Measurements from ENCODE around the gene MIDN. TPM values are rescaled to one million over a fixed set of nuclear protein-coding genes. Genes with fewer than 3 reads are reported as not detected.

MIDN gene
- total RNA-seq, 3 donors from 2014 or later, result 13.8 to 28.5 (median 22.4) TPM

GRCh38 chr19:1229924-1230782 lies 18.2 kb upstream of the MIDN start:
- no peak for DNase-seq (ENCODE audit: low spot score in 2 of 2)
- Histone ChIP-seq H3K36me3 (peaks cover 9% of the 10 kb centered on the region), H3K27ac (no peak overlapping the region), H3K27me3 (no peaks in the 10 kb centered on the region), H3K4me3 (no peak overlapping the region), H3K4me1 (no peaks in the 10 kb centered on the region), H3K9me3 (no peaks in the 10 kb centered on the region)
- TF ChIP-seq POLR2A (IDR thresholded peaks at IDR 0.05) (no peak), POLR2AphosphoS5 (IDR thresholded peaks at IDR 0.05) (no peak), CTCF (IDR thresholded peaks at IDR 0.05) (no peak)
- intact Hi-C loops (cut with DNase I; ENCODE audit: low total_unique reads), result loop anchor here (10.0 kb wide), 1 partner anchor 215 kb away; no protein-coding TSS in a partner anchor

DNA sequence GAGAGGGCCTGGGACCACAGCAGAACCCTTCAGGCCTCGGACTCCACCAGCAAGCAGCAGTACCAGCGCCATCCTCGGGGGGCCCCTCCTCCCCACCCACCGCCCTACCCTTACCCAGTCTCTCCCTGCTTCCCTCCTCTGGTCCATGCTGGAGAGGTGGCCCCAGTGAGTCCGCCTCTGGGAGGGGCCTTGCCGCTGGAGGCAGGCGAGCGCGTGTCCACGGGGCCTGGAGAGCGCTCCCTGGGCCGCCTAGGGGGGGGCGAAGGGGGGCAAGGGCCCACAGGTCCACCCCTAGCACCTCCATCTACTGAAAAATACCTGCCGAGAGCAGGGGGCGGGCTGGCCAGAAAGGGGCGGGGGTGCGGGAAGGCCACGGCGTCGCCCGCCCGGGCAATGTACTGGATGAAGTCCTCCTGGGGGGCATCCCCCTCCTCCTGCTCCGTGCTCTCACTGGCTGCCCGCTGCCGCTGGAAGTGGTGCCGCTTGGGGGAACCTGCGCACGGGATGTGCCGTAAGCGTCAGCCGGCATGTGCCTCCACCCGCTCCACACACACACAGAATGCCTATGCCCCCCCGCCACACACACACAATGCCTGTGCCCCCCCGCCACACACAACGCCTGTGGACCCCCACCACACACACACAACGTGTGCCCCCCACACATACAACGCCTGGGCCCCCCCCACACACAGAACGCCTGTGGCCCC lies 17.4 kb upstream of the MIDN start:
- no peak for TF ChIP-seq POLR2A (IDR thresholded peaks at IDR 0.05)
- TF ChIP-seq CTCF (IDR thresholded peaks at IDR 0.05), result no peak
- TF ChIP-seq POLR2AphosphoS5 (IDR thresholded peaks at IDR 0.05), result no peak
- intact Hi-C loops (cut with DNase I; ENCODE audit: low total_unique reads), result no loop called here
- H3K4me1 ChIP-seq, result no peaks in the 10 kb centered on the region
- no peaks in the 10 kb centered on the region for H3K27me3 ChIP-seq
- no peaks in the 10 kb centered on the region for H3K9me3 ChIP-seq
- peaks cover 9% of the 10 kb centered on the region for H3K36me3 ChIP-seq
- DNase-seq (ENCODE audit: low spot score in 2 of 2), result no peak
- no peak overlapping the region for H3K4me3 ChIP-seq
- H3K27ac ChIP-seq, result no peak overlapping the region

DNA sequence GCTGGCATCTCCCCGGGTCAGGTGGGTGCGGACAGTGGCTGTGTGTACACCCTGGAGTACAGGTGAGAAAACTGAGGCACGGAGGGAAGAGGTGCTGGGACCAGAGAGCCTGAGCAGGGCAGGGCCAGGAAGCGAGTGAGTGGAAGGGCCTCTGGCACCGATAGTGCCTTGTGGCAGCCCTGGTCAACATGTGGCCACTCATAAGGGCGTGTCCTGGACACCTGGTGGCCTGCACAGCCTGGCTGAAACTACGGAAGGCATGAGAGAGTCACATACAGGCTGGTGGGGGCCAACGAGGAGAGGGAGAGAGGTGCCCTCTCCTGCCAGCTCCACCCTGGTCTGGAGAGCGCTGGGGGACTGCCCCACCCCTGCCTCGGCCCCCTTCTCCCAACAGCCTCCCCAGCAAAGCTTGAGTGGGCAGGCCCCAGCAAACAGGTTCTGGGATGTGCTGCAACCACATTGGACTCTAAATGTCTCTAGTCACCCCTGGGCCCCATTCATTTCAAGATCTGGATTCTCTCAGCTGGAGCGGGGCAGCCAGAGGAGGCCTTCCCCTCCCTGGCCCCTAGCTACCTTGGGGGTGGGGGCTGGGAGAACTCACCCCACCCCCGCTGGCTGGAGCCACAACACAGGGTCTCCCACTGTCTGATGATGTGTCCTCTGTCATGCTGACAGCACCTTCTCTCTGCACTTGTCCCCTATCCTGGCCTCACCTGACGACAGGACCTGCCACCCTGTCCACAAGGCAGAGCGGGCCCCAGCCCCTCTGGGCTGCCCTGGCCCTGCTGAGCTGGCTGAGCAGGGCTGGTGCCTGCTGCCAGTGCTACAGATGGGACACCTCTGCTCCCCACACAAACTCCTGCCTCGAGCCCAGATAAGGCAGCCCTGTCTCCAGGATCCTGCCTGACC lies 16.4 kb upstream of the MIDN start:
- H3K9me3 ChIP-seq, result no peaks in the 10 kb centered on the region
- no peak for DNase-seq (ENCODE audit: low spot score in 2 of 2)
- H3K36me3 ChIP-seq, result peaks cover 9% of the 10 kb centered on the region
- TF ChIP-seq POLR2A (IDR thresholded peaks at IDR 0.05) (no peak), CTCF (IDR thresholded peaks at IDR 0.05) (no peak), POLR2AphosphoS5 (IDR thresholded peaks at IDR 0.05) (no peak)
- H3K27me3 ChIP-seq, result no peaks in the 10 kb centered on the region
- peaks cover 0 to 5% of the 10 kb centered on the region in 2 donors for H3K4me1 ChIP-seq
- H3K27ac ChIP-seq, result no peak overlapping the region
- intact Hi-C loops (cut with DNase I; ENCODE audit: low total_unique reads), result no loop called here
- H3K4me3 ChIP-seq, result no peak overlapping the region

- Histone ChIP-seq H3K36me3 (peaks cover 5% of the 10 kb centered on the region), H3K27ac (no peak overlapping the region), H3K27me3 (no peaks in the 10 kb centered on the region), H3K4me3 (no peak overlapping the region), H3K9me3 (no peaks in the 10 kb centered on the region), H3K4me1 (peaks cover 0 to 5% of the 10 kb centered on the region in 2 donors)
- TF ChIP-seq POLR2AphosphoS5 (IDR thresholded peaks at IDR 0.05), result no peak
- no peak for TF ChIP-seq POLR2A (IDR thresholded peaks at IDR 0.05)
- TF ChIP-seq CTCF (IDR thresholded peaks at IDR 0.05), result no peak
- intact Hi-C loops (cut with DNase I; ENCODE audit: low total_unique reads), result no loop called here
- no peak for DNase-seq (ENCODE audit: low spot score in 2 of 2)
These were observed 15.7 kb upstream of the MIDN start for GRCh38 chr19:1232652-1233072.

All from breast epithelium (tissue), 4 donors.